HG03558 (cell line): ENCODE results near the gene CORO2B.
"Not testable (repeated sequence)": the region's sequence is repeated elsewhere in the genome, so short reads cannot be mapped to it uniquely, and the experiment has no call there.

Source experiments
- ATAC-seq: cut with Tn5 transposase; IDR thresholded peaks from one replicate; pipeline ENCODE4 v1.9.1; 2021; ENCODE audit warnings: moderate number of reproducible peaks; ENCODE audit not compliant: unreplicated experiment; ENCODE audit errors: extremely low read depth

Gene CORO2B

GRCh38 chr15:68641376-68641775, 62.6 kb downstream of the CORO2B start:
- no peak for ATAC-seq

DNA sequence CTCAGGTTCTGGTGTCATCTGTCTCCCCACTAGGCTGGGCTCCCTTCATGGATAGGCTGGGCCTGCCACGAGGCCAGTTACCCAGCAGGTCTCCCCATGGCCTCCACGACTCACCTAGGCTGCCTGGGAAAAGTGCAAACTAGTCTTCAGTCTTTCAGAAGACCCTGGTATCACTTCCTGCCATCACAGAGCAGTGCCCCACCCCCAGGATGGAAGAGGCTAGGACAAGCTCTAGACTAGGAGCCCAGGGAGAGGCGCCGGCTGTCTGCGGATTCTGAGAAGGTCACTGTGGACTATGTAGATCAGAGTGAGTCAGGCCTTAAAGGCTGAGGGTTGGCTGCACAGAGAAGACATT, 63.7 kb downstream of the CORO2B start:
- no peak for ATAC-seq

- no peak for ATAC-seq
Measured at GRCh38 chr15:68643216-68643830, 64.5 kb downstream of the CORO2B start.

GRCh38 chr15:68644083-68644904, 65.5 kb downstream of the CORO2B start:
- no peak for ATAC-seq

GRCh38 chr15:68644996-68645395, 66.2 kb downstream of the CORO2B start:
- no peak for ATAC-seq

DNA sequence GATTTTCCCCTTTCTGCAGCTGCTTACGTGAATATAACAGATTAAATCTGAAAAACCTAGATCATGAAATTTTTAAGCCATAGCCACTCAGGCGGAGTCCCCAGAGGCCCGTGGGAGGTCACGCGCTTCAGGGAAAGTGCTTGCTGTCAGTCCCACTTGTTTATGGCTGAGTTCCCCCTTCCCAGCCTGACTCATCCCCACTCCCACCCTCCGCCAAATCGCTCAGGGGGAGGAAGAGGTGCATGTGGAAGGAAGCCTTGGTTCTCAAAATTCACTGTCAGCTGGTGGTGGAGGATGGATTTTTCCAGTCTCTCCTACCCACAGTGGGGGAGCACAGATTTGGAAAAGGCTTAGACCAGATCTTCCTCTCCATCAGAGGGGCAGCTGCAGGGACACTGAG, 67.4 kb downstream of the CORO2B start:
- no peak for ATAC-seq

GRCh38 chr15:68646696-68647095, 67.9 kb downstream of the CORO2B start:
- ATAC-seq = no peak

DNA sequence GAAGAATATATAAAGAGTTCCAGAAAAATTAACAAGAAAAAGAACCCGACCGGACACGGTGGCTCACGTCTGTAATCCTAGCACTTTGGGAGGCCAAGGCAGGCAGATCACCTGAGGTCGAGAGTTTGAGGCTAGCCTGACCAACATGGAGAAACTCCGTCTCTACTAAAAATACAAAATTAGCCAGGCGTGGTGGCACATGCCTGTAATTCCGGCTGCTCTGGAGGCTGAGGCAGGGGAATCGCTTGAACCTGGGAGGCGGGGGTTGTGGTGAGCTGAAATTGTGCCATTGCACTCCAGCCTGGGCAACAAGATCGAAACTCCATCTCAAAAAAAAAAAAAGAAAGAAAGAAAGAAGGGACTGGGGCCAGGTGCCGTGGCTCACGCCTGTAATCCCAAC, 68.6 kb downstream of the CORO2B start:
- not testable (repeated sequence) for ATAC-seq

DNA sequence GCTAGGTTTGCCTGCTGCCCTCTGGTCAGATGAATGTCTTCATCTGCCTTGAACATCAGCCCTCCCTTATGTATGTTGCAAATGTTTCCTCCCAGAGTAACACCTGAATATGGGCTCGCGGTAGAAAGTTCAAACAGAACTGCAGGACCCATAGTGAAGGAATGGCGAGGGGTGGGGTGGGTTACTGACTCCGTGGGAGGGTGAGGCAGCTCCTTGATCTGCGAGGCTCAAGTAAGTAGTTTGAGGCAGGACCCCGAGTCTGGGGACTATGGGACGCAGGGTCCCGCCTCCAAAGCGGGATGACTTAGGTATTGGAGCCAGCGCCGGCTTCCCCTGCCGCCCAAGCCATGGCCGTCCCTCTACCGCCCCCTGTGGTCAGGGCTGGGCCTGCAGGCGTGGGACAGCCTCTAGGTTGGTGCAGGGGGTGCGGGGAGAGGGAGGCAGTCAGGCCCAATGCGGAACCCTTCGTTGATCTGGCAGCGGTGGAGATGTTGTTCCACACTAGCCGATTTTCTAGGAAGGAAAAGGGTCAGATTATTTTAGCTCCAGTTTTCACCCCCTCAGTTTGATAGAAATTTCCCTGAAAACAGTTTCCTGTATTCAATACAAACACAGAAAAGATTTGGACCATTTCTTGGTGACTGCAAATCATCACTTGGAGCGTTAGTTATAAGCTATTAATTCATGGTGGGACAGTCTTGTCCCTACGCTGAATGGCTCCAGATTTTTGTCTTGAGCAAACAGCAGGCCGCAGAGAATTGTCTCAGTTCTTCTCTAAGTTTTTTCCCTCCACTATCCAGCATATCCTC, 72.3 kb downstream of the CORO2B start:
- ATAC-seq = no peak

DNA sequence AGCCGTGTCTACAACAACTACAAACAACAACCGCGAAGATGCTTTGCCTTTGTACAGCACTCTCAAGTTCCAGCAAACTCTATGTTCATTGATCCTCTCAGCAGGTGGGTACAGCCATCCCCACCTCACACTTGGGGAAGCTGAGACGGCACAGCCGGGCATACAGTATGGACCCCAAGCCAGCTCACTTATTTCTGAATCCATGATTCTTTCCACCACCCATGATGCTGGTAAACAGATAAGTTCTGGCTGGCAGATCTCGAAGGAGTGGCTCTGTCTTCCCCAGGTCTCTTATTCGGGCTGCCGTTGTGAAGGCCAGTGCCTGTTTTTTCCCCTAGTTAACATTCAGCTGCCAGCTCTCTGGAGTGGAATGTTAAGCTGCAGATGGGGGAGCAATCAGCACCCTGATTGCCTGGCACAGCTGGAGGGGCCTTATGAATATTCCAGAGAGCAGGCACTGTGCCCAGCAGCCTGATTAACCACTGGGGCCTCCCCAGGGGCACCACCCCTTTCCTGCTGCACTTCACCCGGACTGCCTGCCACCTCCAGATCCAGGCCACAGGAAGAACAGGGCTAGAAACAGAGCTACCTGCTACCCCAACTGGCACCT, 73.2 kb downstream of the CORO2B start:
- no peak for ATAC-seq

GRCh38 chr15:68653031-68653635, 74.3 kb downstream of the CORO2B start:
- ATAC-seq = no peak

DNA sequence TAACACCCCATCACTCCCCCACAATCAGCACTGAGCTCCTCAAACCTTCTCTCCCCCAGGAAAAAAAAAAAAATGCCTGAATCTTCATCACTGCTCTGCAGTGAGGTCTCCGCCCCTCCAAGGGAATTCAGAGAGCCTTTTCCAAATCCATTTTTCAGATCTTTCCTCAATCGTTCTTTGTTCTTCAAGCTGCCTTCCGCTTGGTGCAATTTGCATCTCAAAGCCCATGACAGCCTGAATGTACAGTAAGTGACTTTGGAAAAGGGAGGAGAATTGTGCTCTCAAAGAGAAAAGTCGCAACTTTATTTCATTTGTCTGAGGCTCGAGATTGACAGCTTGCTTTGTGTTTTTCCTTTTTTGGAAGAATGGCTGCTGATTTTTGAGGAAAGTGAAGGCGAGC, 75.0 kb downstream of the CORO2B start:
- ATAC-seq = no peak

GRCh38 chr15:68654786-68655560, 76.2 kb downstream of the CORO2B start:
- no peak for ATAC-seq

DNA sequence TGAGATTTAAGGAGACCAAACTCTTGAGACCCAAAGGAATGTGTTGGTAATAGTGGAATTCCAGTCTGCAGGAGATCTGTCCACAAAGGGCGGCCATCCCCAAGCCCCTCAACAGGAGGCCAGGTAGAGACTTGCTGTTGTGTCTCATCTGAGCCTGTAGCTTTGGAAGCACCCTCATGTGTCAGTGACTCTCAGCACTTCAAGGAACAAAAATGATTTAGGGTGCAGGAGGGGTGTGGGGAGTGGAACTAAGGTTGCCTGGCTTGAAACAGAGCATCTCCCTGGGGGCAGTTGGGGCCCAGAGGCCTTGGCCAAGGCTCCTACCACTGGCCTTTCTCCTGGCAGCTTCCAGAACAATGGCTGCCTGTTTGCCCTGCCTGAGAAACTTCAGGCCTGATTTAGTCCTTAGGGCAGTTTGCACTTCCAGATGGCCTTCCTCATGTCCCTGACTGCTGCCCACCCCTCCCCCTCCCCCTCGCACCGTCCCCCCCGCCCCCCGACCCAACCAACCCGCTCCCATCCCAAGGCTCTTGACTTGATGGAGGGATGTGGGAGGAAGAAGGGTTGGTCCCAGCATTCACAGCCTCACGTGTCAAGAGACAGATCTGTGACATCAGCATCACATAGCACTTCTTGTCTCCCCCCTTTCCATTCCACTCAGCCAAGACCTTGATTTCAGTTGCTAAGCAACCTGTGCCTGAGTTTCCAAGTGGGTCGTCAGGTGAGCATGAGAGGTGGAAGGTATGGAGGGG, 77.1 kb downstream of the CORO2B start:
- ATAC-seq = no peak

DNA sequence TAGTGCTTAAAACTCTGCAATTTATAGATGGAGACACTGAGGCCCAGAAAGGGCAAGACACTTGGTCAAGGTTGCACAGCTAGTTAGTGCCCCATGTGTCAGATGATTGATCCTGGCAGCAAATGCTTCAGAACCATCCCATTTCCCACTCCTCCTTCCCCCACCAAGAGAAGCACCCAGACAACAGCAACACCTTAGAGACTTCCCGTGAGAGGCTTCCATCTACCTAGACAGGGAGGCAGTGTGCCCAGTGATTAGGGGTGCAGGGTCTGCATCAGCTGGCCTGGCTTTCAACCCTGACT, 77.6 kb downstream of the CORO2B start:
- no peak for ATAC-seq

- no peak for ATAC-seq
Measured at GRCh38 chr15:68658151-68658550, 79.4 kb downstream of the CORO2B start.

GRCh38 chr15:68658641-68659358, 80.0 kb downstream of the CORO2B start:
- ATAC-seq = no peak

DNA sequence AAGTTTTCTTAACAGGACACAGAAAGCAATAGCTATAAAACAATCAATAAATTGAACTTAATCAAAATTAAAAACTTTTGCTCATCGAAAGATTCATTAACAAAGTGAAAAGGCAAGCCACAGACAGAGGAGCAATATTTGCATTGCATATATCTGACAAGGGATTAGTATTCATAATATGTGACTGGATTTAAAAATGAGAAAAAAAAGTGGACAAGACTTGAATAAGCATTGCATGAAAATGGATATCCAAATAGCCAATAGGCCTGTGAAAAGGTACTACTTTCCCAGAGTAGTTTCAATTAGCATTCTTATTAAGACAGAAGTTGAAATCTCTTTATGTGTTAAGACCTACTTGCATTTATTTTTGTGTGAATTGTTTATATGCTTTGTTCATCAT, 84.7 kb downstream of the CORO2B start:
- ATAC-seq = no peak
